NCI-H128 (cell line): Measurements from ENCODE around the gene ANKH.
"Not testable (repeated sequence)": the region's sequence is repeated elsewhere in the genome, so short reads cannot be mapped to it uniquely, and the experiment has no call there.

ENCODE experiments used
- DNase-seq: peaks from one replicate; lab custom pipeline; 2025; ENCODE audit not compliant: unreplicated experiment; lab: John Stamatoyannopoulos, UW

Gene ANKH

DNA sequence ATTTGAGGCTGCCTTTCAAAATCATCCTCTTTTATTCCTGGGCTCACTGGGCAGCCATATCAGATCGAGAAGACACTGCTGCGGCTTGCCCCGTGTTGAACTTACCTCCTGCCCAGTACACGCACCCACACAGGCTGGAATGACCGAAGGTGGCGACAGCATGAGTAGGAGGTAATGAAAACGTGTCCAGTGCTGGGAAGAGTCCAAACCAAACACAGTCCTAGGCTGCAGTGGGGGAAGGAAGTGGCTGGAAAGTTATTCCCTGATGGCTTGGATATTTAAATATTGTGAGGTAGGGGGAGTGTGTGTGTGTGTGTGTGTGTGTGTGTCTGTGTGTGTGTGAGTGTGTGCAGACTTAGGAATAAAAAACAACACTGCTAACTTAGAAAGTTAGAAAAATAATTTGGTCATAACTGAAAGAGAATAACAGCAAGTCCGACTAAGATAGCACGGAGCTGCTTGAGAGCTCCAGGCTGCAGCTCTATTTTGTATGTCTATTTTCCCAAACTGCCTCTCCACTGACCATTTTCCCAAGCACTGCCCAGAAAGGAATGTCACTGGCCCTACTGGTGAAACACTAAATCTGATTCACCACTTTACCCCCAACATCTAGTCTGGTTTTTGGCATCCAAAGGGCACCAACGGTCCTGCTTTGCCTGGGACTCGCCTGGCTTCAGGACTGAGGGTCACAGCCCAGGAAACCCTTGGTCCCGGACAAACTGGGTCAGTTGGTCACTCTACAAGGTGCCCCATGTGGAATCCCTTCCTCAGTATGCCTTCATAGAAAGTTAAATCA is 41.2 kb downstream of the ANKH start:
- DNase-seq = no peak

DNA sequence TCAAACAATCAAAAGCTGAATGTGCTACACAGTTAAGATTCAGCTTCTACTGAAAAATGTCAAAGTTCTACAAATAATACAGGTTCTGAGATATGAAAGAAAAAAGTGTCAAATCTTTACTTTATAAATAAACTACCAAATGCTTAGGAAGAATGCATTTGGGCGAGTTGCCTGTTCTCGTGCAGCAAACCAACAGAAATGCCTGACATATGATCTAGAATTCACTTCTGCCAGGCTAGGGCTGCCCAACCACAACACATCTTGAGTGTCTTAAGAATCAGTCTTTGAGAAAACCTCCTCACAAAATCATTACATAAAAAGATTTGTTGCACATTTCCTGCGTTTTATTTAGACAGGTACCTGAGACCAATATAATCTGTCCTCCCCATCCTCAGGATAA is 42.2 kb downstream of the ANKH start:
- DNase-seq = no peak

DNA sequence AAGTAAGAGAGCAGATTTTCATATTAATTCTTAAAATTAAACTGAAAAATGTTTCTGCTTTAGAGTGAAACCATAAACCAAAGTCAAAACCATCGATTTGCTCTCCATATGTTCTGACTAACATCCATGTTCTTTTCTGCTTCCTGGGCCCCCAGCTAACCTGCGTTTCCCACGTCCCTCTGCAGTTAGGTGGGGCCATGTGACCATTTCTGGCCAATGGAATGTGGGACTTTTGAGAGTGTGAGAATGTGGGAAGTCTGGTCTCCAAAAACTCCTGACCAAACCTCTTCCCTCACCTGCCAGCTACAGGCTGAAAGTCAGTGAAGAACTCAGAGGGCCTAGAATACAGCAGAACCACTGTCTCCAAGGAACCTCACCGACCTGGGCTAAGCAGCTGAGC is 44.9 kb downstream of the ANKH start:
- no peak for DNase-seq

GRCh38 chr5:14825977-14826376 is 45.6 kb downstream of the ANKH start:
- no peak for DNase-seq

DNA sequence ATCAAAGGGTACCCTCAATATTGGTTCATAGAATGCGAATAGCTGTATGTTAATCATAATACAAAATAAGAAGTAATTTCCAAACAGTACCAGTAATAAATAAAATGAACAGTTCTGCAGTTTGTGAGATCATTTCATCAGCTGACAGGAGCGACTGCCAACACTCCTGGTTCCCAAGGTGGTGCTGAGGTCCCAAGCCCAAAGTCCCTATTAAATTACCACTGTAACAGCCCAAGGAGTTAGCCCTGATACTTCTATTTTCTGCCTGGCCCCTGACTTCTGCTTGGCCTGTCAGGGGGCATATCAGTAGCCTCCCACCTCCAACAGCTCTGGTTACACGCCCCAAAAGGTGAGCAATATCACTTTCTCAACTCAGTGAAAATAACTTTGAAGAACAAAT is 47.1 kb downstream of the ANKH start:
- DNase-seq = no peak

GRCh38 chr5:14821100-14821845 is 50.3 kb downstream of the ANKH start:
- no peak for DNase-seq

DNA sequence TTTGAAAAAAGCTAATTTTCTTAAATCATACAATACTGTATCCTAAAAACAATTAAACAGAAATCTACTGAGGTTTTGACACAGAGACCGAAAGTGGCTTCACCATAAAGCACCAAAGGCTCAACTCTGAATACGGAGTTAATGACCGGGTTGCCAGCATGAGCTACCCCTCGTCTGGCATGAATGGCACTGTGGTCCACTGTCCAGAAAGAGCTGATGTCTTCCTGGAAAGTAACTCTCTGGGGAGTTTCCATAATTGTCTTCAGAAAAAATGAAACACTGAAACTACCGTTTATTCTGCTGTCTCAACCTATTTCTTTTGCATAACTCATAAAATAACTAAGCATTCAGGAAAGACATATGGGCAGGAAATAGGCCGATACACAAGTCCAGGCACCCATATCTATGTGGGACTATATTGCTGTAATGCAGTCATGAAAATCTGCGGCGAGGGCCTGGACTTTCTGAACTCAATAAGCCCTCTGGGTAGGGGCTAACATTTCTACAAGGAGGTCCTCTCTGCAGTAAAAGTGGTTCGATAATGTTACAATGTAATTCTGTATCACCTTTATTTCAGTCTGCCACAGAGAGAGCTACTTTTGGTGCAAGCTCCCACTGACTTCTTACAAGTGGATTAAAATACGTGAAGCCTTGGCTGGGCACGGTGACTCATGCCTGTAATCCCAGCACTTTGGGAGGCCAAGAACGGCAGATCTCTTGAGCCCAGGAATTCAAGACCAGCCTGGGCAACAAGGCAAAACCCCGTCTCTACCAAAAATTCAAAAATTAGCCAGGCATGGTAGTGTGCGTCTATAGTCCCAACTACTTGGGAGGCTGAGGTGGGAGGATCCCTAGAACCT is 52.4 kb downstream of the ANKH start:
- DNase-seq = no peak

GRCh38 chr5:14817762-14818136 is 53.8 kb downstream of the ANKH start:
- not testable (repeated sequence) for DNase-seq

- DNase-seq = no peak
Observed at GRCh38 chr5:14816999-14817761, 54.4 kb downstream of the ANKH start.

- DNase-seq = no peak
Observed at GRCh38 chr5:14816374-14816998, 55.1 kb downstream of the ANKH start.

GRCh38 chr5:14813747-14814146 is 57.8 kb downstream of the ANKH start:
- no peak for DNase-seq

DNA sequence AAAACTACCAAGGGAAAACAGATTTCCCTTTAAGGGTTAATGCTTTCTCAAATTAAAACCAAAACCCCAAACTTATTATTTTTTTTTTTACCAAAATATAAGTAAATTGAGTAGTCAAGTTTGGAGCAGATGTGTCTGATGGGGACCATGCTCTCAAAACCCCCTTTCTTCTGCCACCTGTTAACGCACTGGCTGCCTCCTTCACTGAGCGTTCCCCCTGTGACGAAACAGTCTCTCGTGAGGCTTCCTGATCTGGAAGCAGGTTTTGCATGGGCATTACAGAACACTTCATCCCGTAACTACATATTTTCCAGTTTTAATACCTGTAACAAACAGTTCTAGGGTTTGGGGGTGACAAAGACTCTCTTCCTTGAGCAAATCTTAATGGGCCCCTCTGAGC is 59.4 kb downstream of the ANKH start:
- no peak for DNase-seq

GRCh38 chr5:14810928-14811572 is 60.5 kb downstream of the ANKH start:
- DNase-seq = no peak

DNA sequence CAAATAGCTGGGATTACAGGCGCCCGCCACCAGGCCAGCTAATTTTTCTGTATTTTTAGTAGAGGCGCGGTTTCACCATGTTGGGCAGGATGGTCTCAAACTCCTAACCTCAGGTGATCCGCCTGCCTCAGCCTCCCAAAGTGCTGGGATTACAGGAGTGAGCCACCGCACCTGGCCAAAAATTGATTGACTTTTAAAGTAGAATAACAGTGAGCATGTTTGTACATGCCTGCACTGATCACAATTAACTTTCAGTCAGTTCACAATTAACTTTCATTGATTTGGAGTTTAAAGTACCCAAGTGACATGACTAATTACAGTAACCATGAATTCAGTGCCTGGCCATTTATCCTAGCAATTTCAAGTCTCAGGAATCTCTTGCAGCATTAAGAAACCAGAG is 61.3 kb downstream of the ANKH start:
- no peak for DNase-seq

DNA sequence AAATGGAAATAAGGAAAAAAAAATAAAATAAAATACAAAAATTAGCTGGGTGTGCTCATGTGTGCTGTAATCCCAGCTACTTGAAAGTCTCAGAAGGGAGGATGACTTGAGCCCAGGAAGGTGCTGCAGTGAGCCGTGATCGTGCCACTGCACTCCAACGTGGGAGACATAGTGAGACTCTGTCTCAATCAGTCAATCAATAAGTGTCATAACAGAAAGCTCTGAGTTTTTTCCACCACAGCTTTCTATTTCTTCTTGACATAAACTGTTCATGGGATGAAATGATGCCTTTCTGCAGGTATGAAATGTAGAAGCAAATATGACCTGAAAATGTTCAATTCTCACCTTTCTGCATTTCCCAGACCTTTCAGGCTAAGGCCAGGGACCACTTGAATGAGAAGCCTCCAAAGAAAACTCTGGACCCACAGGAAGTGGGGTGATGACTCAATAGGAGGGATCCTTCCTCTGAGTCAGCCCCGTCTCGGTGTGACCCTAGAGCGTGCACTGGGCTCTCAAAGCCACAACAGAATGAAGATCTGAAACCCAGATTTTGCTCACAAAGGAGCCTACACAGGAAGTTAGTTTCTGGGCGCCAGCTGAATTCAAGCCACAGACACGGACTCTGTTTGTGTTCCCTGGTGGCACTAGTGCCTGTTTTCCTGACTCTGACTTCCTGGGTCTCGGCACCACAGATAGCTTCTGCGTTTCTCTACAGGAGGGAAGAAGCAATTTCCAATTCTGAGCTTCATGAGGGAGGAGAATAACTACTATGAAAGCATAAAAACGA is 62.0 kb downstream of the ANKH start:
- DNase-seq = no peak

- DNase-seq = no peak
Observed at GRCh38 chr5:14807471-14807870, 64.1 kb downstream of the ANKH start.

DNA sequence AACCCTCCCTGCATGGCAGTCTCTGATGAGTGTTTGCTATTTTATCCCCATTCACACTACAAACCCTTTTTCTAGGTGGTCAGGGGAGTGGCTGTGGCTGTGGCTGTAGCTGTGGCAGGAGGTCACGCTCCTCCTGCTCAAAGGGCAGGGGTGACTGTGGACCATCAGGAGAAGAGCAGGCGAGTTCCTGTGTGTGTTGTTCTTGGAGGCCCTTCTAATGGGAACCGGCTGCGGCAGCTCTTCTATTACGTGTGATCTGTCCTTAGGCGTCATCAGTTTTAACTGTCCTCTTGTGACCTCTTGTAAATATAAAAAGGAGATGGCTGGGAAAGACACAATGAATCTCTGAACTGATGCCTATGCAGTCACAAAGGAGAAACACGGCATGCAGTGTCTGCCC is 65.1 kb downstream of the ANKH start:
- no peak for DNase-seq

- no peak for DNase-seq
Observed at GRCh38 chr5:14802541-14802940, 69.0 kb downstream of the ANKH start.

- no peak for DNase-seq
Observed at GRCh38 chr5:14801792-14802191, 69.8 kb downstream of the ANKH start.
